Glomerular visceral epithelial cell (primary cell): ENCODE measurements around the gene CDC42EP4.

Experiments
- DNase-seq: peaks from one replicate; pipeline ENCODE4 v3.0.0-alpha.2; 2016; ENCODE audit errors: extremely low spot score

The CDC42EP4 gene

DNA sequence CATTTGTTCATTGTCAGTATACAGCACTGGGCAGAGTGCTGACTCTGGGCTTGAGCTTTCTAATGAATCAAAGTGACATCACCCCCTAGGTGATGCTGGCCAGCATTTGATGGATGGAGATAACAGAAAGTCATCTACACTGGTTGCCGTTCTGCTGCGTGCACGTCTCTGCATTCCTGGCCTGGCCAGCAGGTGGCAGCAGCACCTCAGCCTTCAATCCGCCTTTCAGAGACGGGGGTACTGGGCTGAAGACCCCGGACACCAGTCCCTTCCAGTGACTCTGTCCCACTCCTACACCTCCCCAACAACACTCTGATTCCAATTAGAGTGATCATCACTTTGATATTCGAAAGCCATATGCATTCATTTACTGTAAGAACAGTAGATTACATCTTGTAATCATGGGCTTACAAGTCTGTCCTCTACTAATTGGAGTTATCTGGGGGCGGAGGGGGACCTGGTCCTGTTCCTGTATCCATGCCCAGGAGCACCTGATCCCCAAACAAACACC, 56.1 kb downstream of the CDC42EP4 start:
- DNase-seq, result peak; percentile 62

DNA sequence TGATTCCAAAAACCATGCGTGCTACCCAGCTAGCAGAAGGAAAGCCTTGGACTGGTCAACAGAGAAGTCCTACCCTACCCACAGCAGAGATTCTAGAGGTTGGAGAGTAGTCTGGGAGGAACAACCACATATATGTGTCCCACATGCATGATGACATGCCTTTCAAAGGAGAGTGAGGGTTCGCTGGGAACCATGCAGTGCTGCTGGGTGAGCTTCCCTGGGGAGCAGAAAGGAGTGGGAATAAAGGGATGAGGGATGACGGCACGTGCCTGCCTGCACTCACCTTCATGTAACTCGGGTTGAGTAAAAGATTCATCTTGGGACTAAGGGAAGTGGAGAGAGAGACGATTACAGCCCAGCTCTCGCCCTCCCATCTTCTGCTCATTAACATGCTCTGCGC, 59.9 kb downstream of the CDC42EP4 start:
- DNase-seq, result no peak

DNA sequence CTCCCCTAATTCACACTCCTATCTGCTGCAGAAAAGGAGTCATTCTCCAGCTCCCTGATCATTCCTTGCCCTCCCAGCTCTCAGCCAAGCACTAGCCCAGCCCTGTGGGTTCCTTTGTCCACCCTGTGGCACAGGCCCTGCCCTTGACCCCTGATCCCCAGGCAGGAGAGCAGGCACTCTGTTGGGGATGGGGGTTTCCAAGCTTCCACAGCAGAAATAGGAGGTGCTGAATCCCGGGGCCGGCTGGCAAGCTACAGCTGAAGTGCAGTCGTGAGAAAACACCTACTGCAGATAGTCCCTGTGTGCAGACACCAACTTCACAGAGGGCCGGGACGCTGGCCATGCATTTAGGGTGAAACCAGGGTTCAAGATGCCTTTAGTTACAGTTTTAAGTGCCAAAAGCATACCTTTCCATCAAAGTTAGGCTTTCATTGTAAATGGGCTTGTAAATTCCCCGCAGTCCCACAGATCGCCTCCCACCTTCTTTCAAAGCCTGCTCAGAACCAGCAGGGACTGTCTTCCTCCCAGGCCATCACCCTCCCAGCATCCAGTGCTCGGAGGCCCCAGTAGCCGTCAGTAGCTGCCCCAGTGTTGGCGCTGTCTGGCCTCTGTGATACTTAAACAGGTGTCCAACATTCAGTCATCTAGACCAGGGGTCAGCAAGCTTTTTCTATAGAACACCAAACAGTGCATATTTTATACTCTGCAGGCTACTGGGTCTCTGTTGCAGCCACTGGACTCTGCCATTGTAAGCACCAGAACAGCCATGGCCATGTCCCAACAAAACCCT, 60.8 kb downstream of the CDC42EP4 start:
- no peak for DNase-seq

DNA sequence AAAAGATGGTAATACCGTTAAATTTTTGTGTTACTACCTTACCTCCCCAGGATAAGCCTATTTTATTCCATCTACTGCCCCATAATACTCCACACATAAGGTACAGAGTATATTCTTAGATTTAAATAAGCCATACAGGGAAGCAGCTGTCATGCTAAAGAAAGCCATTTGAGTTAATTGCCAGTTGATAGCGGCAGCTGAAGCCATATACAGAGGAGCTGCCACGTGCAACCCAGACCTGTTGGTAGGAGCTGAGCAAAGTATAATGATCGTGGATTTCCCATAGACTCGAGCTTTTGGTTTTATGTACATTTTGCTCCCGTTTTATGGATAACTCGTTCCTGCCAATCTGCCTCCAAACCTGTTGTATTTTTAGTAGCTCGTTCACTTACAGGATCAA, 62.1 kb downstream of the CDC42EP4 start:
- no peak for DNase-seq

DNA sequence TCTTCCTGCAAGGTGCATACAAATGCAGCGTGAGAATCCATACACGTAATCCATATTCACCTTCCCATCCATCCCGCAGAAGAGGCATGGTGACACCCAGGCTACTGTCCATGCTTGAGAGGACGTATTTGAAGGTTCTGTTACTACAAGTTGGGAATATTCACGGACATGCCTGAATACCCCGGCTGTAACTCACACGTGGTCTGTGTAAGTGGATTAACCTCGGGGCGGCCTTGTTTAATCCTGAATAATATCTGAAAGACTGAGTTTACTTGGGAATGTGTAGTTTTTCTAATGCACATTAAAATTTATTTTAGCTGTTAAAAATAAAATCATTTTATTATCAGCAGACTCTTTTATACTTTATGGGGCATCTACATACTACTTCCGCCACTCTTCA, 63.3 kb downstream of the CDC42EP4 start:
- DNase-seq, result no peak

DNA sequence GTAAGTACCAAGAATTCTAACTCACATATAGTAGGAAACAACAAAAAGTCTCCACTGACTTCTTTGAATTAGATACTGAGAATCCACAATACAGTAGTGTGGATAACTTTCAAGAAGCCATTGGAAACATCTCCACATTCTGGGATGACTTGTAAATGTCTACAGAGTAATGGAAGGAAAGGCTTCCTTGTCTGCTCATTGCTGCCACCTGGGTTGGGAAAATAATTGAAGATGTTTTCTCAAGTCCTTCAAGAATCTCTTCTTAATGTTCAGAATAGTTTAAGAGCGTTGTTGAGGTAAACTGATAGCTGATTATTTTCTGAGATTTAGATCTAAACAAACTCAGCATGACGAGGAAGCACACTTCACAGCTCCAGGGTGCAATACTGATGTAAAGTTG, 64.1 kb downstream of the CDC42EP4 start:
- DNase-seq, result no peak

DNA sequence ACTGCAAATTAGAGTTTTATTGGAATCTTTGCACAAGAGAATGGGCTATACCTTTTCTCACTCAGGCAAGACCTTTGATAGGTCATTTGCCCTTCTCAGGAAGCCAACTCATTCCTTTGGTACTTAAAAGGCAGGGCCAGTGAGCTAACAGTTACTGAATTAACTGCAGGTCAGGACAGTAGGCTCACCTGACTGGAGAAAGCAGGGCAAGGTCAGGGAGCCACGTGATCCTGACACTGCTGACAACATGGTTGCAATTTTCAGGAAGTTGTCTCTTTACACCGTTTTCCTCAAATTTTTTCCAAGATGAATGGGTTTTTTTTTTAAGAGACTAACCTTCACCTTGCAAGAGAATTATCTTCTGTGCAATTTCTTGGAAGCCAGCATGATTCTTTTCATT, 71.2 kb downstream of the CDC42EP4 start:
- DNase-seq, result no peak

DNA sequence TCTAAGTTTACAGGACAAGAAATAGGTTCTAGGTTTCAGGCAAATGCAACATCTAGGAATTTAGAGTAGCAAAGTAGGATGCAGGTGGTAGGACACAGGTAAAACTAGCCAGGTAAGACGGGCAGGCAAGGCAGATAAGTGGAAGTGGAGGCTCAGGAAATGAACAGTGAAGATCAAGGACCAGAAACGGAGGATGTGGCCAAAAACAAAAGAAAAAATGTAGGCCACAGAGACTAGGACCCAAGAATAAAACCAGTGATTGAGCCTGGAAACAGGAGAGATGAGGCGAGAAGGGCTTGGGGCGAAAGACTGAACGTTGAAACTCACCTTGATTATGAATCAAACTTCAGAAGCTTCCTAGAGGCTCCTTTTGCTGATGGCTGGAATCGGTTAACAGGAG, 74.1 kb downstream of the CDC42EP4 start:
- no peak for DNase-seq

DNA sequence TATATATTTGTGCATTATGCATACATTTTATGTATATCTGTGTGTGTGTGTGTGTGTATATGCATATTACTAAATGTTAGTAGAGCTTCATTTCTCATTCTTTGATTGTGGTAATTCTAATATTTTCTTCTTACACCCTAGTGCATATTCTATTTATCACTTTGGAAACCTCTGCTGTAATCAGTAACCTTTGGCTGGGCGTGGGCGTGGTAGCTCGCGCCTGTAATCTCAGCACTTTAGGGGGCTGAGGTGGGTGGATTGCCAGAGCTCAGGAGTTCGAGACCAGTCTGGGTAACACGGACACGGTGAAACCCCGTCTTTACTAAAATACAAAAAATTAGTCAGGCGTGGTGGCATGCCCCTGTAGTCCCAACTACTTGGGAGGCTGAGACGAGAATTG, 77.1 kb downstream of the CDC42EP4 start:
- no peak for DNase-seq
